GM12872 (cell line): ENCODE measurements around the gene ADRA2B.
A peak's percentile ranks its signal among the peaks of the same experiment; 100 is the strongest.

ENCODE experiments used
- CTCF ChIP-seq: IDR thresholded peaks from 3 replicates; pipeline ENCODE4 v1.5.1; 2011; ENCODE audit warnings: low read depth, mild to moderate bottlenecking, low read length, moderate library complexity; ENCODE audit not compliant: insufficient read depth

The ADRA2B gene

GRCh38 chr2:96081042-96081441, 35.3 kb downstream of the ADRA2B start:
- TF ChIP-seq CTCF, result no peak

- no peak for TF ChIP-seq CTCF
These were observed 41.1 kb downstream of the ADRA2B start for GRCh38 chr2:96075199-96075771.

- TF ChIP-seq CTCF, result no peak
These were observed 42.2 kb downstream of the ADRA2B start for GRCh38 chr2:96074156-96074555.

- TF ChIP-seq CTCF, result no peak
These were observed 43.1 kb downstream of the ADRA2B start for GRCh38 chr2:96073170-96073775.

- TF ChIP-seq CTCF, result no peak
These were observed 43.6 kb downstream of the ADRA2B start for GRCh38 chr2:96072746-96073145.

GRCh38 chr2:96065381-96065930, 50.9 kb downstream of the ADRA2B start:
- no peak for TF ChIP-seq CTCF

- 0 out of 3 replicates have a peak, but pooled peaks have one; percentile 1 for TF ChIP-seq CTCF
These were observed 53.1 kb downstream of the ADRA2B start for GRCh38 chr2:96063116-96063899.
